Right lobe of liver (tissue), 6 donors: ENCODE data around the gene INCA1. TPM values are rescaled to one million over a fixed set of nuclear protein-coding genes. Genes with fewer than 3 reads are reported as not detected.

Source experiments
- ATAC-seq, 4 donors: fragments of 200-7000 bp; cut with Tn5 transposase; one replicate each; pipeline ENCODE4 v1.9.1; 2020; ENCODE audit warnings: mild to moderate bottlenecking in 4 of 4, moderate library complexity in 4 of 4
- DNase-seq, 3 donors: peaks; one replicate each; pipeline ENCODE4 v3.0.0-alpha.2; 2020
- H3K27ac ChIP-seq, 3 donors: fragments of 200-600 bp; one replicate each; pipeline ENCODE4 v1.8.0; 2022
- H3K27me3 ChIP-seq, 2 donors: fragments of 200-600 bp; one replicate each; pipeline ENCODE4 v1.8.0; 2022
- H3K36me3 ChIP-seq, 4 donors: fragments of 200-600 bp; sonication (generic) in 1 of 4; one replicate each; pipeline versions ENCODE4 v1.5.1 to v1.8.0; 2017 to 2022; ENCODE audit warnings: control low read depth in 1 of 4
- H3K4me1 ChIP-seq, 4 donors: fragments of 200-600 bp; sonication (generic) in 1 of 4; one replicate each; pipeline versions ENCODE4 v1.5.1 to v1.8.0; 2017 to 2022; ENCODE audit warnings: control low read depth in 1 of 4
- H3K4me3 ChIP-seq, 3 donors: fragments of 200-600 bp; one replicate each; pipeline ENCODE4 v1.8.0; 2022
- H3K9me3 ChIP-seq, 4 donors: fragments of 200-600 bp; sonication (generic) in 1 of 4; one replicate each; pipeline versions ENCODE4 v1.5.1 to v1.8.0; 2017 to 2022; ENCODE audit warnings: control low read depth in 1 of 4
- POLR2A ChIP-seq: fragments of 450-650 bp; IDR thresholded peaks from one replicate; pipeline ENCODE4 v1.6.1; 2017; ENCODE audit warnings: antibody characterized with exemption, mild to moderate bottlenecking
- WGBS: methylation state at CpG from one replicate; pipeline ENCODE4 v1.1.6; 2018; ENCODE audit warnings: low coverage, low lambda C conversion rate; ENCODE audit not compliant: insufficient coverage; ENCODE audit errors: missing lambda C conversion rate; 5-methylcytosine and 5-hydroxymethylcytosine counted together
- intact Hi-C, 2 donors: fragments of 100-400 bp; cut with DNase I; formaldehyde crosslinking; loops; one replicate each; pipeline versions ENCODE4 v1.11.2 to v1.14.1; 2022
- total RNA-seq, 6 experiments: library from RNA; depleted of rRNA in 2 of 6; stranded (reverse); fragments of >200 nt in 2 of 6; fragmentation: NEBNext Ultra II Directional in 3 of 6; extraction: Animal tissue kit (Norgen Biotek cat#: 25700) in 3 of 6; gene quantifications; one replicate each; pipeline versions ENCODE4 v1.1.0 to v1.2.4, GENCODE V29; 2016 to 2023
- TF ChIP-seq, protein P1 (sequence below), 4 donors: fragments of 200-600 bp in 3 of 4; fragments of 450-650 bp in 1 of 4; IDR thresholded peaks; one replicate each; pipeline versions ENCODE4 v1.5.1 to v1.8.0; 2016 to 2022; ENCODE audit warnings: antibody characterized with exemption in 4 of 4, mild to moderate bottlenecking in 2 of 4
- donor health status: DM: no; HTN: yes; CAD: no.
- donor health status: DM: no; HTN: no; CAD: no.
- donor health status: DM: no; HTN: no; CAD: no.
- donor health status: DM: no; HTN: yes; CAD: no.
- donor health status: DM: no; HTN: yes; CAD: no.

INCA1 gene
- total RNA-seq, 6 experiments from 2014 or later: 0.83 to 1.3 (median 0.97) TPM; not detected in 1

DNA sequence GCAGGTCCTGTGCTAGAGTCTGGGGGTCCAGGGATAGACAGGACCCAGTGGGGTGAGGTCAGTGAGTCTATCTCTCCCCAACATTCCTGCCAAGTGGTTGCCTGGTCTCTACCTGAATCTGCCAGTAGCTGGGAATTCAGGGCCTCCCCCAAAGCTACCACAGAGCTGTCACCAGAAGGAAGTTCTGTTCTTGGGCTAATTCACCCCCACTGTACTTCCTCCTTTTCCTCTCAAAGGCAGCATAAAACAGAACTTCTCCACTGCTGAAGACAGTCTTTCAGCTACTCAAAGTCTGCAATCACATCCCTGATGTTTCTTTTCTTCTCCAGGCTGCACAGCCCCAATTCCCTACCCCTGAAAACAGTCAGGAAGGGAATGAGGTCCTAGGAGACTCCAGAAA lies 18.6 kb downstream of the INCA1 start:
- TF ChIP-seq, protein P1, sequence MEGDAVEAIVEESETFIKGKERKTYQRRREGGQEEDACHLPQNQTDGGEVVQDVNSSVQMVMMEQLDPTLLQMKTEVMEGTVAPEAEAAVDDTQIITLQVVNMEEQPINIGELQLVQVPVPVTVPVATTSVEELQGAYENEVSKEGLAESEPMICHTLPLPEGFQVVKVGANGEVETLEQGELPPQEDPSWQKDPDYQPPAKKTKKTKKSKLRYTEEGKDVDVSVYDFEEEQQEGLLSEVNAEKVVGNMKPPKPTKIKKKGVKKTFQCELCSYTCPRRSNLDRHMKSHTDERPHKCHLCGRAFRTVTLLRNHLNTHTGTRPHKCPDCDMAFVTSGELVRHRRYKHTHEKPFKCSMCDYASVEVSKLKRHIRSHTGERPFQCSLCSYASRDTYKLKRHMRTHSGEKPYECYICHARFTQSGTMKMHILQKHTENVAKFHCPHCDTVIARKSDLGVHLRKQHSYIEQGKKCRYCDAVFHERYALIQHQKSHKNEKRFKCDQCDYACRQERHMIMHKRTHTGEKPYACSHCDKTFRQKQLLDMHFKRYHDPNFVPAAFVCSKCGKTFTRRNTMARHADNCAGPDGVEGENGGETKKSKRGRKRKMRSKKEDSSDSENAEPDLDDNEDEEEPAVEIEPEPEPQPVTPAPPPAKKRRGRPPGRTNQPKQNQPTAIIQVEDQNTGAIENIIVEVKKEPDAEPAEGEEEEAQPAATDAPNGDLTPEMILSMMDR (IDR thresholded peaks at IDR 0.05): no peak
- TF ChIP-seq POLR2A: no peak
- Histone ChIP-seq H3K36me3 (peaks cover 0 to 36% (median 14%) of the 10 kb centered on the region in 4 donors), H3K9me3 (no peaks in the 10 kb centered on the region), H3K27me3 (no peaks in the 10 kb centered on the region), H3K27ac (no peak overlapping the region), H3K4me3 (no peak overlapping the region), H3K4me1 (no peaks in the 10 kb centered on the region)
- DNase-seq (no peak), ATAC-seq (peak in 3 of 4 donors; percentile 4 to 56 (median 21))
- intact Hi-C loops: loop anchor here in 1 of 2 donors (10.0 kb wide), 1 partner anchor 64 kb away; no protein-coding TSS in a partner anchor

DNA sequence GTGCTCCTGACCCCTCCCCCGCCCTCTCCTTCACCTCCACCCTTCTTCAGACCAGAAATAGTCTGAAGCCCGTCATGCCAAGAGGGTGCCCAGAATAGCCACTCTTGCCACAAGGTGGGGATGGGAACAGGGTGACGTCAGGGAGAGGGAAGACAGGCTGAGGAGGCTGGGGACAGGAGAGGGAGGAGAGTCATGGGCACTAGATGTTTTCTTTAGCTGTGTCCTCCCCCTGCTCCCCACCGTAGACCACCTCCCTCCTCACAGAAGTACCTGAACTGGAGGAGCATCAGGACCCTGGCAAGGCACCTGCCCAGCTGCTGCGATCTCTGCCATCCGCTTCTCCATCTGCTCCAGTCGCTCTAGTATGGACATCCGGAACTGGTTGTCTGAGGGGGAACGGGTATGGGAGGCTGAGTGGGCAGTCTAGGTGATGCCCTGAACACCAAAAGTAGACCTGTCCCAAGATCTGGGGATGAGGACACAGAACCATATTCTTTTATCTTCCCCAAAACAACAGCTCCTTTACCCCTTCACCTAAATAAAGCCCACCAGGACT lies 23.1 kb downstream of the INCA1 start:
- H3K27me3 ChIP-seq: no peaks in the 10 kb centered on the region
- H3K4me1 ChIP-seq: peaks cover 0 to 14% (median 8%) of the 10 kb centered on the region in 4 donors
- H3K27ac ChIP-seq: no peak overlapping the region
- ATAC-seq: no peak
- no peak overlapping the region for H3K4me3 ChIP-seq
- intact Hi-C loops: loop anchor here in 1 of 2 donors (10.0 kb wide), 1 partner anchor 59 kb away; no protein-coding TSS in a partner anchor
- H3K9me3 ChIP-seq: no peaks in the 10 kb centered on the region
- no peak for DNase-seq
- TF ChIP-seq, protein P1 (IDR thresholded peaks at IDR 0.05): no peak
- no peak for TF ChIP-seq POLR2A
- WGBS: 92% methylated on average over 2 of the region's 9 CpGs
- peaks cover 0 to 34% (median 13%) of the 10 kb centered on the region in 4 donors for H3K36me3 ChIP-seq

DNA sequence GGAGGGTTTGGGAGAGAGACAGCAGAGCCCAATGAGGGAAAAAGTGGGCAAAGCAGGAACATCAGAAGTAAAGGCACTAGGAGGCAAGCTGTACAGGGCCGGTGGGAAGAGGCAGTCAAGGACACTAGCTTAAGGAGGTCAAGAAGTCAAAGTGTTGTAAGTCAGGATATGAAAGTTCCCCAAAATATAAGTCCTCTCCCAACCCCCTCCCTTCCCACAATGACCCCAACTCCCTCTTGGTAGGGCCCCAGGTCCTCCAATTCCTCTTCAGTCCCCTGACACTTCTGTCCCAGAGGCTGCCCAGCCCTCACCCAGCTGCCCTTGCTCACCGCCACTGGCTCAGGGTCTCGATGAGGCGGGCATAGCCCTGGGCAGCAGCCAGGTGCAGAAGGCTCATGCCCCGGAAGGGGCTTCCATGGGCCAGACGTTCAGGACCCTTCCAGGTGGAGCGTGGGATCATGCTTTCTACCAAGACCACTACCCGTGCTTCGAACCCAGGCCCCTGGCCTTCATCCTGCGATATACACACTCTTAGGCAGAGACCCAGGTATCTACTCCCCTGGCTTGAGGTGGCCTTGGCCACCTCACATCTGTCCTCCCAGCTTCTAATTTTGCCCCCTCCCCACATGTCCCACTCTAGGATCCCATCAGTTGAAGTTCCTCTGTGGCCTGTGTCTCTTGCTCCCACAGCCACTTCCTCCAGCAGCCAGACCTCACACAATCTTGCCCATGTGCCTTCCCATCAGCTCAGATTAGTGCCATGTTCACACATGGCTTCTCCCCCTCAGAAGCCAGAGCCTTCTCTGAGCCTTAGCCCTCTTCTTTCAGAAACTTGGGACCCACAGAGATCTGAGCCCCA lies 23.8 kb downstream of the INCA1 start:
- DNase-seq: no peak
- WGBS: 31% methylated on average over 2 of the region's 10 CpGs
- ATAC-seq: peak in 2 of 4 donors; percentile 3 to 7
- no peaks in the 10 kb centered on the region for H3K9me3 ChIP-seq
- H3K4me3 ChIP-seq: no peak overlapping the region
- intact Hi-C loops: loop anchor here in 1 of 2 donors (10.0 kb wide), 1 partner anchor 59 kb away; no protein-coding TSS in a partner anchor
- H3K27ac ChIP-seq: no peak overlapping the region
- H3K27me3 ChIP-seq: no peaks in the 10 kb centered on the region
- no peak for TF ChIP-seq POLR2A
- TF ChIP-seq, protein P1 (IDR thresholded peaks at IDR 0.05): no peak
- H3K4me1 ChIP-seq: peaks cover 0 to 20% (median 10%) of the 10 kb centered on the region in 4 donors
- peaks cover 0 to 29% (median 11%) of the 10 kb centered on the region in 4 donors for H3K36me3 ChIP-seq

DNA sequence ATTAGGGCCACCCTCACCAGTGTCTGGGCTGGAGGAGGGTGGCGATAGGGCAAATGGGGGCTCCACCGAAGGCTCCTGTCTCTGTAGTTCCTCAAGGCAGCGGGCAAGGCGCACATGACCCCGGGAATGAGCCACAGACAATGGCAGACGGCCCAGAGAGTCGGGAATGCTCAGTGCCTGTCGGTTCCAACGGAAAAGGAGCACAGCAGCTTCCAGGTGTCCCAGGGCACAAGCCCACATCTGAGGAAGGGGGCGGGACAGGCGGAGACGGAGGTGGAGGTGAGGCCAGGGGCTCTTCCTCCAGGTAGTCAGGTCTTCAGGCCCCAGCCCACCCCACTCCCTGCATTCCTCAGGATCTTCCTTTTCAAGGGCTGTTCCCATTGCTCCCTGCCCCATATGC lies 24.6 kb downstream of the INCA1 start:
- H3K27ac ChIP-seq: no peak overlapping the region
- peaks cover 0 to 22% (median 8%) of the 10 kb centered on the region in 4 donors for H3K36me3 ChIP-seq
- DNase-seq (no peak), ATAC-seq (no peak)
- TF ChIP-seq POLR2A: no peak
- TF ChIP-seq, protein P1 (IDR thresholded peaks at IDR 0.05): no peak
- intact Hi-C loops: loop anchor here in 1 of 2 donors (10.0 kb wide), 1 partner anchor 58 kb away; no protein-coding TSS in a partner anchor
- H3K4me3 ChIP-seq: no peak overlapping the region
- no peaks in the 10 kb centered on the region for H3K9me3 ChIP-seq
- no CpG with 5 or more reads among the region's 12 CpGs for WGBS
- no peaks in the 10 kb centered on the region for H3K27me3 ChIP-seq
- peaks cover 0 to 21% (median 10%) of the 10 kb centered on the region in 4 donors for H3K4me1 ChIP-seq
